Measurements from ENCODE around the gene TRABD2B.

- TF ChIP-seq CTCF (IDR thresholded peaks at IDR 0.05) = no peak
- no peak for TF ChIP-seq ZFX (IDR thresholded peaks at IDR 0.05; ENCODE audit: borderline replicate concordance)
Measured at GRCh38 chr1:47784497-47784822, 212.7 kb downstream of the TRABD2B start.
